GM19452 (cell line): Measurements from ENCODE around the gene DUXA.
A peak's percentile ranks its signal among the peaks of the same experiment; 100 is the strongest.
"Not testable (repeated sequence)": the region's sequence is repeated elsewhere in the genome, so short reads cannot be mapped to it uniquely, and the experiment has no call there.

ENCODE experiments used
- ATAC-seq: cut with Tn5 transposase; IDR thresholded peaks from one replicate; pipeline ENCODE4 v1.9.1; 2021; ENCODE audit not compliant: unreplicated experiment

DUXA gene

GRCh38 chr19:57167385-57167784 is at the start of gene DUXA:
Gene DUXA (minus strand): TSS chr19:57167485. CDS start chr19:57167443, 42 bp downstream.
- no peak for ATAC-seq

- ATAC-seq = no peak
Measured at GRCh38 chr19:57212109-57212508, 44.8 kb upstream of the DUXA start.

- no peak for ATAC-seq
Measured at GRCh38 chr19:57210381-57210780, 43.1 kb upstream of the DUXA start.

GRCh38 chr19:57202160-57202559 is 34.9 kb upstream of the DUXA start:
- no peak for ATAC-seq

- not testable (repeated sequence) for ATAC-seq
Measured at GRCh38 chr19:57197874-57198273, 30.6 kb upstream of the DUXA start.

- no peak for ATAC-seq
Measured at GRCh38 chr19:57192993-57193392, 25.7 kb upstream of the DUXA start.

- peak; percentile 7 for ATAC-seq
Measured at GRCh38 chr19:57192077-57192420, 24.8 kb upstream of the DUXA start.

- peak; percentile 93 for ATAC-seq
Measured at GRCh38 chr19:57191141-57192076, 24.1 kb upstream of the DUXA start, which contains the start of gene ZNF264. Gene ZNF264 (plus strand): TSS chr19:57191500. CDS start chr19:57191914, 414 bp downstream.

GRCh38 chr19:57190301-57190700 is 23.0 kb upstream of the DUXA start:
- ATAC-seq = no peak

- no peak for ATAC-seq
Measured at GRCh38 chr19:57171551-57172081, 4.3 kb upstream of the DUXA start.

- ATAC-seq = no peak
Measured at GRCh38 chr19:57165846-57166245, 1.4 kb downstream of the DUXA start.

- no peak for ATAC-seq
Measured at GRCh38 chr19:57161985-57162539, 5.2 kb downstream of the DUXA start.

GRCh38 chr19:57152921-57153320 is 14.4 kb downstream of the DUXA start:
- no peak for ATAC-seq

- ATAC-seq = no peak
Measured at GRCh38 chr19:57141699-57142098, 25.6 kb downstream of the DUXA start.

- ATAC-seq = no peak
Measured at GRCh38 chr19:57135797-57136196, 31.5 kb downstream of the DUXA start.

- not testable (repeated sequence) for ATAC-seq
Measured at GRCh38 chr19:57127403-57127802, 39.9 kb downstream of the DUXA start.

GRCh38 chr19:57123882-57124281 is 43.4 kb downstream of the DUXA start:
- no peak for ATAC-seq

- no peak for ATAC-seq
Measured at GRCh38 chr19:57118848-57119247, 48.4 kb downstream of the DUXA start.

GRCh38 chr19:57113501-57113900 is 53.8 kb downstream of the DUXA start:
- ATAC-seq = not testable (repeated sequence)

- no peak for ATAC-seq
Measured at GRCh38 chr19:57111329-57111644, 56.0 kb downstream of the DUXA start.

GRCh38 chr19:57110592-57111328 is 56.5 kb downstream of the DUXA start:
- ATAC-seq = no peak
